Cardiac fibroblast (primary cell): ENCODE data around the gene KRT8.

Experiments
- DNase-seq, 2 donors: peaks; one replicate each; pipeline versions ENCODE4 v3.0.0 to v3.0.0-alpha.2; 2010; ENCODE audit warnings: low read depth in 2 of 2
- H3K4me3 ChIP-seq, 2 donors: replicated peaks in 1 of 2; 1 replicate in 1 of 2; 2 replicates in 1 of 2; pipeline ENCODE4 v1.5.1; 2011; ENCODE audit warnings: low read depth in 2 of 2, low read length in 2 of 2, mild to moderate bottlenecking in 2 of 2, moderate library complexity in 1 of 2
- CTCF ChIP-seq: IDR thresholded peaks from one replicate; pipeline ENCODE4 v1.5.1; 2011; ENCODE audit warnings: low read depth, mild to moderate bottlenecking, low read length, inconsistent platforms

The KRT8 gene

GRCh38 chr12:52925717-52926595 lies 21.1 kb upstream of the KRT8 start:
- H3K4me3 ChIP-seq: no peak overlapping the region
- no peak for TF ChIP-seq CTCF
- DNase-seq: no peak

GRCh38 chr12:52924764-52925716 lies 20.2 kb upstream of the KRT8 start:
- no peak overlapping the region for H3K4me3 ChIP-seq
- TF ChIP-seq CTCF: no peak
- peak; percentile 87 to 89 for DNase-seq

DNA sequence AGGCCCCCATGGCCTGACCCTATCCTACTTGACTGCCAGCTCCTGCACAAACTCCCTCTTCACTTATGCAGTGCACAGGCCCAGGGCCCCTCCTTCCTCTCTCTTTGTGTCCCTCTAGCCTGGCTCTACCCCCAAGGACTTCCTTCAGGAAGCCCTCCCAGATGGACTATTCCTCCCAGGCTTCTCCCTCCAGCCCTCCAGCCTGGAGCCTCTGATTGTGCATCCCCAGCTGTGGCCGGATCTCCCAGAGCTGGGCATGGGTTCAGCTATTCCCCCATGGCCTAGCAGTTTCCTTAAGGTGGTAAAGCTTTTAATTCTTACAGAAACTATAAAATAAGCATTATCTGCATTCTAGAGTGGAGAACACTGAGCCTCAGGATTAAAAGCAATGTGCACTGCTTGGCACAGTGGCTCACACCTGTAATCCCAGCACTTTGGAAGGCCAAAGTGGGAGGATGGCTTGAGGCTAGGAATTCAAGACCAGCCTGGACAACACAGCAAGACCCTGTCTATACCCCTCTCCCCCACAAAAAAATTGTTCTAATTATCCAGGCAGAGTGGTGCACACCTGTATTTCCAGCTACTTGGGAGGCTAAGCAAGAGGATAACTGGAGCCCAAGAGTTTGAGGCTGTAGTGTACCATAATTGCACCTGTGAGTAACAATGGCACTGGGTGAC lies 16.8 kb upstream of the KRT8 start:
- no peak overlapping the region for H3K4me3 ChIP-seq
- no peak for TF ChIP-seq CTCF
- DNase-seq: no peak

- TF ChIP-seq CTCF: no peak
- no peak overlapping the region for H3K4me3 ChIP-seq
- peak in 1 of 2 donors; percentile 34 for DNase-seq
Observed at GRCh38 chr12:52920937-52921336, 16.1 kb upstream of the KRT8 start.

DNA sequence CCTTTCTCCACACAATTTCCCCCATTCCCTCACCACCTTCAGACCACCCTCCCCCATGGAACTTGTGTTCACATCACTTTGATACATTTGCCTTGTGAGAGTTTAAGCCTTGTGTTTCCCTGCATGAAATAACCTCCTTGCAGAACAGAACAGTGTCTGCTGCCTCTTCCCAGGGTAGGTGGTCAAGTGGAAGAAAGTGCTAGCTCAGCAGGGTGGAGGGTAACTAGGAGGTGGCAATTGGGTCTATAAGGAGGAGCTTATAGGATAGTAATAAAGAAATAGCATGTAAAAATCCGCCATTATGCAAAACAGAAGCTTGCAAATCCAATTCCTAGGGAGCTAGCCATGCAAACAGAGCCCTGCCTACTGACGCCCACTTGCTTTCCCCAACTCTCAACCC lies 13.9 kb upstream of the KRT8 start:
- DNase-seq: no peak
- no peak for TF ChIP-seq CTCF
- H3K4me3 ChIP-seq: no peak overlapping the region

- DNase-seq: no peak
- H3K4me3 ChIP-seq: no peak overlapping the region
- TF ChIP-seq CTCF: no peak
Observed at GRCh38 chr12:52918351-52918750, 13.5 kb upstream of the KRT8 start.
